Vagina (tissue), 2 donors: ENCODE measurements around the gene FOXD4L1.
"Not testable (repeated sequence)": the region's sequence is repeated elsewhere in the genome, so short reads cannot be mapped to it uniquely, and the experiment has no call there.

Source experiments
- POLR2AphosphoS5 ChIP-seq, 2 donors: sonication (generic); formaldehyde crosslinking; IDR thresholded peaks; one replicate each; pipeline ENCODE4 v1.9.0; 2017; ENCODE audit warnings: antibody characterized with exemption in 2 of 2, mild to moderate bottlenecking in 2 of 2, low read depth in 1 of 2; ENCODE audit not compliant: insufficient read depth in 1 of 2
- TF ChIP-seq, protein P1 (sequence below), 3 experiments: fragments of 450-650 bp in 2 of 3; fragments of 200-600 bp in 1 of 3; sonication (generic) in 1 of 3; IDR thresholded peaks; one replicate each; pipeline ENCODE4 v1.5.1; 2017 to 2019; ENCODE audit warnings: antibody characterized with exemption in 3 of 3, mild to moderate bottlenecking in 2 of 3, moderate library complexity in 2 of 3

DNA sequence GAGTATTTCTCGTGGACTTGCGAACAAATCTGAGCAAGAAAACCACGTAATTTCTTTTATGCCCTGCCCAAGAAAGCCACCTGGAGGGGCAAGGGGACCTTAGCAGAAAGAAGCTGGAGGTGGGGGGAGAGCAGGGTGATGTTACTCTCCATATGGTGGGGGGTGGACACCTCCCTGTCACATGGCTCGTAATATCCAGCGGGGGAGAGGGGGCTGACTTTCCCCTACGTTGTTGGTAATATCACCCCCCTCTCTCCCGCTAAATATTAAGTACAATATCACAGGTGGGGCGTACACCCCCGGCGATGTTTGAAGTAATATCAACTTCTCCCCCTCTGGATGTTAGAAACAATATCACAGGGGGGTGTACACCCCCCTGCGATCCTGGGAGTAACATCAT, 9.7 kb downstream of the FOXD4L1 start:
- not testable (repeated sequence) for TF ChIP-seq POLR2AphosphoS5 (IDR thresholded peaks at IDR 0.05; ENCODE audit: insufficient read depth in 1 of 2, low read depth in 1 of 2)
- TF ChIP-seq, protein P1, sequence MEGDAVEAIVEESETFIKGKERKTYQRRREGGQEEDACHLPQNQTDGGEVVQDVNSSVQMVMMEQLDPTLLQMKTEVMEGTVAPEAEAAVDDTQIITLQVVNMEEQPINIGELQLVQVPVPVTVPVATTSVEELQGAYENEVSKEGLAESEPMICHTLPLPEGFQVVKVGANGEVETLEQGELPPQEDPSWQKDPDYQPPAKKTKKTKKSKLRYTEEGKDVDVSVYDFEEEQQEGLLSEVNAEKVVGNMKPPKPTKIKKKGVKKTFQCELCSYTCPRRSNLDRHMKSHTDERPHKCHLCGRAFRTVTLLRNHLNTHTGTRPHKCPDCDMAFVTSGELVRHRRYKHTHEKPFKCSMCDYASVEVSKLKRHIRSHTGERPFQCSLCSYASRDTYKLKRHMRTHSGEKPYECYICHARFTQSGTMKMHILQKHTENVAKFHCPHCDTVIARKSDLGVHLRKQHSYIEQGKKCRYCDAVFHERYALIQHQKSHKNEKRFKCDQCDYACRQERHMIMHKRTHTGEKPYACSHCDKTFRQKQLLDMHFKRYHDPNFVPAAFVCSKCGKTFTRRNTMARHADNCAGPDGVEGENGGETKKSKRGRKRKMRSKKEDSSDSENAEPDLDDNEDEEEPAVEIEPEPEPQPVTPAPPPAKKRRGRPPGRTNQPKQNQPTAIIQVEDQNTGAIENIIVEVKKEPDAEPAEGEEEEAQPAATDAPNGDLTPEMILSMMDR (IDR thresholded peaks at IDR 0.05): not testable (repeated sequence)
